Small intestine (tissue), 7 donors: ENCODE data around the gene GNAL. TPM values are rescaled to one million over a fixed set of nuclear protein-coding genes. Genes with fewer than 3 reads are reported as not detected.
"Not testable (repeated sequence)": the region's sequence is repeated elsewhere in the genome, so short reads cannot be mapped to it uniquely, and the experiment has no call there.

ENCODE experiments used
- DNase-seq, 2 donors: peaks; one replicate each; pipeline versions ENCODE4 v3.0.0 to v3.0.0-alpha.2; 2013
- FAIRE-seq: peaks from 2 replicates; lab custom pipeline; 2012; peaks lifted over from hg19 to GRCh38; lab: Jason Lieb, UNC
- H3K27ac ChIP-seq, 3 donors: one replicate each; pipeline ENCODE4 v1.5.1; 2013; ENCODE audit warnings: low read length in 2 of 3, mild to moderate bottlenecking in 2 of 3, control low read depth in 1 of 3, inconsistent platforms in 1 of 3, low read depth in 1 of 3, moderate library complexity in 1 of 3
- H3K27me3 ChIP-seq, 3 donors: one replicate each; pipeline ENCODE4 v1.6.1; 2013; ENCODE audit warnings: low read length in 3 of 3, inconsistent platforms in 1 of 3; ENCODE audit not compliant: control insufficient read depth in 3 of 3, insufficient read depth in 3 of 3
- H3K36me3 ChIP-seq, 3 donors: one replicate each; pipeline ENCODE4 v1.6.1; 2013; ENCODE audit warnings: low read length in 3 of 3, inconsistent platforms in 1 of 3, low read depth in 1 of 3, mild to moderate bottlenecking in 1 of 3, moderate library complexity in 1 of 3; ENCODE audit not compliant: control insufficient read depth in 3 of 3, insufficient read depth in 2 of 3
- H3K4me1 ChIP-seq, 3 donors: one replicate each; pipeline ENCODE4 v1.6.1; 2013; ENCODE audit warnings: low read length in 2 of 3, inconsistent platforms in 1 of 3, low read depth in 1 of 3, mild to moderate bottlenecking in 1 of 3, moderate library complexity in 1 of 3; ENCODE audit not compliant: control insufficient read depth in 3 of 3, insufficient read depth in 2 of 3
- H3K4me3 ChIP-seq, 3 donors: one replicate each; pipeline ENCODE4 v1.5.1; 2013; ENCODE audit warnings: low read length in 3 of 3, control low read depth in 1 of 3, inconsistent platforms in 1 of 3, low read depth in 1 of 3, mild to moderate bottlenecking in 1 of 3, moderate library complexity in 1 of 3
- H3K9me3 ChIP-seq, 2 donors: one replicate each; pipeline ENCODE4 v1.6.1; 2013; ENCODE audit warnings: low read depth in 1 of 2, low read length in 1 of 2; ENCODE audit not compliant: control insufficient read depth in 2 of 2, insufficient read depth in 1 of 2
- WGBS, 3 donors: extraction: QIAGEN DNeasy Blood & Tissue Kit; methylation state at CpG; one replicate each; pipeline ENCODE4 v1.1.7; 2013; 5-methylcytosine and 5-hydroxymethylcytosine counted together
- polyA plus RNA-seq, 4 donors: library from polyadenylated mRNA; stranded (reverse) in 3 of 4; unstranded in 1 of 4; fragments of 200-250 nt in 3 of 4; fragments of 120-200 nt in 1 of 4; gene quantifications; one replicate each; pipeline versions ENCODE4 v1.2.1 to v1.2.3, GENCODE V29; 2013
- donor health status: healthy with polysubstance abuse.
- donor health status: control.
- donor health status: control.
- donor health status: Bipolar disorder and iron deficiency.
- donor health status: healthy.

Gene GNAL
- polyA plus RNA-seq, 4 donors: 0.45 to 6.4 (median 1.4) TPM

DNA sequence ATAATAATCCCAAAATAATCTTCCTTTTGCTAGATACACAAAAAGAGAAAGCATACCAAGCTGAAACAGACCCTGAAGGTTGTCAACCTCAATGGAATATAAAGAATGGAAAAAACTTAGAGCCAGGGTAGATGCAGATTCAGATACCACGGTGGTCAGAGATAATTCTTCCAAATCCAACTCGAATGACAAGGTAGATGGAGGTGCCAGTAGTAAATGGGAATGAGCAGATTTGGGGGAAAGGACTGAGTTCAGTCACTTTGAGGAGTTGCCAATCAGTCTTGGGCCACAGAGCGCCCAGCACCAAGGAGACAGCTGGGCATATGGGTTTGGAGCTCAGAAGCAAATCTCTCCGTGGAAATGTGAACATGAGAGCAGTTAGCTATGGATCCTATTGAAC, 158.7 kb downstream of the GNAL start:
- no peaks in the 10 kb centered on the region for H3K36me3 ChIP-seq
- H3K4me3 ChIP-seq: no peak overlapping the region
- H3K4me1 ChIP-seq: no peaks in the 10 kb centered on the region
- no peaks in the 10 kb centered on the region for H3K9me3 ChIP-seq
- 75 to 87% (median 83%) methylated on average over 4 of the region's 4 CpGs for WGBS, 3 donors
- no peaks in the 10 kb centered on the region for H3K27me3 ChIP-seq
- H3K27ac ChIP-seq: no peak overlapping the region
- DNase-seq (no peak), FAIRE-seq (no peak)

DNA sequence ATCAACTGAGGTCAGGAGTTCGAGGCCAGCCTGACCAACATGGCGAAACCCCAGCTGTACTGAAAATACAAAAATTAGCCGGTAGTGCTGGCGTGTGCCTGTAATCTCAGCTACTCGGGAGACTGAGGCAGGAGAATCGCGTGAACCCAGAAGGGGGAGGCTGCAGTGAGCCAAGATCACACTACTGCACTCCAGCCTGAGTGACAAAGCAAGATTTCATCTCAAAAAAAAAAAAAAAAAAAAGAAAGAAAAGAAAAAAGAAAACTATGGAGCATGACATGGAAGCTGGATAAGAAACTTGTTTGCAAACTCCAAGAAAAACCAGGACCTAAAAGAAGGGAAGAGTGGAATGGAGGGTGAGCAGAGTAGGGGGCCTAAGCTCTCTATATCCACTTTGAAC, 160.2 kb downstream of the GNAL start:
- DNase-seq (no peak), FAIRE-seq (no peak)
- Histone ChIP-seq H3K27me3 (no peaks in the 10 kb centered on the region), H3K4me1 (peaks cover 0 to 7% (median 4%) of the 10 kb centered on the region in 3 donors), H3K4me3 (no peak overlapping the region), H3K9me3 (no peaks in the 10 kb centered on the region), H3K27ac (peak overlapping the region in 1 of 3 donors; percentile 98), H3K36me3 (no peaks in the 10 kb centered on the region)
- WGBS, 3 donors: 82 to 94% (median 91%) methylated on average over 7 of the region's 7 CpGs

DNA sequence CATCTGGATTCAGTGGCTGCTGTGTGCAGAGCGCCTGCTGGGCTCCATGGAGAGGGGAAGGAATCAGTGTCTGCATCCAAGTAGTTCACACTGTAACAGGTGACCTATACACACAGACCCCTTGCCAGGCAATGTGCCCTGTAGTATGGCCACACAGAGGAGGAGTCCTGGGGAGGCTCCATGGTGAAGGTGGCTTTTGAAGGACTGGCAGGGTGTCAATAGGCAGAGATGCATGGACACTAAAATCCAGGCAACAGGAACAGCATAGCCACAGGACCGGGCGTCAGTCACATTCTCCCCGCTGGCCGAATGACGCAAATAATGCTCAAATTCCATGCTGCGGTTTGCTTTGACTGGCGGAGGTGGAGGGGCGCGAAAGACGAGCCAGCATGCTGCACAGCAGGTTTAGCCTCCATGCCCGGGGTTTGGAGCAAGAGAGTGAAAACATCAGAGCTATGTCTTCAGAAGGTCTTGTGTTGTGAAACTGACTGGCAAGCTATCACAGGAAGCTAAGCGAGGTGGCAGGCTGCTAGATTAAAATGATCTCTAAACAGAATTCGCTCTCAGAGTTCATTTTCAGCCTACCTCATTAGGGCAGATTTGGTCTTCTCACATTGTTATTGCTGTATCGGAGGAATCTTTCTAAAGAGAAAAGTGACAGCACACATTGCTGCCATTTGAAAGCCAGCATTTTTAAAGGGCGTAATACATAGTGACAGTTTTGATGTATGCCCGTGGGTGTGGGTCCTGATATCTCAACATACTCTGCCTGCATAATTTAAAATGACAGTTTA, 161.0 kb downstream of the GNAL start:
- FAIRE-seq: no peak
- WGBS, 3 donors: 7 to 16% (median 7%) methylated on average over 17 of the region's 17 CpGs
- peak overlapping the region; percentile 50 to 95 (median 67) for H3K4me3 ChIP-seq

DNA sequence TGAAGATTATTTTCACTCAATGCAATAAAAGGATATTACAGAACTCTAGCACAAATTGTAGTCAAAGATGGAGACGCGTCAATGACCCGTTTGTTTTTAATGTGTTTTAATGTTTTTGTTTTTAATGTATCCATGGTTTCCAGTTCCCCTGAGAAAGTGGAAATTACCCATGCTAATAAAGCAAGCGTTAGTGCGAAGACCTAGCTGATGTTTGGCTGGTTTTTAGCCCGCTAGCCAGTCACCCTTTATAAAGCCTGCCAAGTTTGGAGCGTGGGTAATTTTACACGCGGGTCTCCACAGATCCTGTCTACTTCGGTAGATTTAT, 161.7 kb downstream of the GNAL start:
- FAIRE-seq: no peak
- WGBS, 3 donors: 0 to 1% (median 0%) methylated on average over 10 of the region's 10 CpGs
- Histone ChIP-seq H3K4me3 (peak overlapping the region; percentile 67 to 95 (median 91)), H3K9me3 (no peaks in the 10 kb centered on the region), H3K27ac (peak overlapping the region; percentile 87 to 99 (median 98)), H3K36me3 (peaks cover 0 to 5% (median 0%) of the 10 kb centered on the region in 3 donors), H3K27me3 (no peaks in the 10 kb centered on the region), H3K4me1 (peaks cover 0 to 7% (median 4%) of the 10 kb centered on the region in 3 donors)
- DNase-seq: no peak

More for the DNA sequence above, 161.0 kb downstream of the GNAL start:
- Histone ChIP-seq H3K9me3 (no peaks in the 10 kb centered on the region), H3K27me3 (no peaks in the 10 kb centered on the region), H3K36me3 (peaks cover 0 to 4% (median 0%) of the 10 kb centered on the region in 3 donors), H3K4me1 (peaks cover 0 to 7% (median 4%) of the 10 kb centered on the region in 3 donors), H3K27ac (peak overlapping the region in 2 of 3 donors; percentile 98 to 99)
- peak; percentile 67 to 78 for DNase-seq

DNA sequence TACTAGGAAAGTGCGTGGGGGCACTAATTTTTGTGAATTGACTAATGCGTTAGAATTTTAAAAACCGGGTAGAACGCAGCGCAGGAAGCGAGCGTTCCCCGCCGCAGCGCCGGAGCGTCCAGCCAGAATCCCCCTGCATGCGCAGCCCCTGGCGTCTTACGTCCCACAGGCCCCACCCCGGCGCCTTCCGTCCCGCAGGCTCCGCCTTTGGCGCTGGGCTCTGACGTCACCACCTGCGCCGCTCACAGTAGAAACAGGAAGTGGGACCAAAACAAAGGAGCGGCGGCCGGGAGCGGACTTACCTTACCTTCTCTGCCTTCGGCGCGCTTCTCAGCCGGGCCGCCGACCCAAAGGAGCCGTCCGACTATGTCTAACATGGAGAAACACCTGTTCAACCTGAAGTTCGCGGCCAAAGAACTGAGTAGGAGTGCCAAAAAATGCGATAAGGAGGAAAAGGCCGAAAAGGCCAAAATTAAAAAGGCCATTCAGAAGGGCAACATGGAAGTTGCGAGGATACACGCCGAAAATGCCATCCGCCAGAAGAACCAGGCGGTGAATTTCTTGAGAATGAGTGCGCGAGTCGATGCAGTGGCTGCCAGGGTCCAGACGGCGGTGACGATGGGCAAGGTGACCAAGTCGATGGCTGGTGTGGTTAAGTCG, 162.2 kb downstream of the GNAL start, which contains the start of gene CHMP1B:
TSS of gene CHMP1B (plus strand) at position 268 of the 660 bp plus-strand sequence. CDS start at position 367, 99 bp downstream.
- FAIRE-seq (no peak), DNase-seq (peak; percentile 96 to 99)
- peaks cover 0 to 5% (median 0%) of the 10 kb centered on the region in 3 donors for H3K36me3 ChIP-seq
- H3K9me3 ChIP-seq: no peaks in the 10 kb centered on the region
- peaks cover 0 to 11% (median 8%) of the 10 kb centered on the region in 3 donors for H3K4me1 ChIP-seq
- peak within 1 kb of the TSS; percentile 87 to 99 (median 98) for H3K27ac ChIP-seq
- no peaks in the 10 kb centered on the region for H3K27me3 ChIP-seq
- 0 to 1% (median 0%) methylated on average over 53 of the region's 53 CpGs for WGBS, 3 donors
- H3K4me3 ChIP-seq: peak within 1 kb of the TSS; percentile 67 to 95 (median 91)

DNA sequence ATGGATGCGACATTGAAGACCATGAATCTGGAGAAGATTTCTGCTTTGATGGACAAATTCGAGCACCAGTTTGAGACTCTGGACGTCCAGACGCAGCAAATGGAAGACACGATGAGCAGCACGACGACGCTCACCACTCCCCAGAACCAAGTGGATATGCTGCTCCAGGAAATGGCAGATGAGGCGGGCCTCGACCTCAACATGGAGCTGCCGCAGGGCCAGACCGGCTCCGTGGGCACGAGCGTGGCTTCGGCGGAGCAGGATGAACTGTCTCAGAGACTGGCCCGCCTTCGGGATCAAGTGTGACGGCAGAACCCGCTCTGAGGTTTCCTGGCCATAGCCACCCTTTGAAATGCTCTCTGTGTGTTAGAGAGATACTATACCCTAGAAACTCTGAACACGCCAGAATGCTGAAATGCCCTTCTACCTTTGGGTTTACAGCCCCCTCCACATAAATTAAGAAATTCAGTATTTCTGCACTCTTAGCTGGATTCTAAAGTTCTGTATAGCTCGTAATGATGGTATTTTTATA, 162.8 kb downstream of the GNAL start:
- H3K36me3 ChIP-seq: peaks cover 0 to 5% (median 0%) of the 10 kb centered on the region in 3 donors
- 0 to 1% (median 1%) methylated on average over 23 of the region's 23 CpGs for WGBS, 3 donors
- H3K9me3 ChIP-seq: no peaks in the 10 kb centered on the region
- FAIRE-seq: no peak
- peaks cover 0 to 17% (median 11%) of the 10 kb centered on the region in 3 donors for H3K4me1 ChIP-seq
- H3K27ac ChIP-seq: peak overlapping the region; percentile 87 to 99 (median 98)
- DNase-seq: peak; percentile 53 to 79
- H3K4me3 ChIP-seq: peak overlapping the region; percentile 67 to 95 (median 91)
- no peaks in the 10 kb centered on the region for H3K27me3 ChIP-seq

DNA sequence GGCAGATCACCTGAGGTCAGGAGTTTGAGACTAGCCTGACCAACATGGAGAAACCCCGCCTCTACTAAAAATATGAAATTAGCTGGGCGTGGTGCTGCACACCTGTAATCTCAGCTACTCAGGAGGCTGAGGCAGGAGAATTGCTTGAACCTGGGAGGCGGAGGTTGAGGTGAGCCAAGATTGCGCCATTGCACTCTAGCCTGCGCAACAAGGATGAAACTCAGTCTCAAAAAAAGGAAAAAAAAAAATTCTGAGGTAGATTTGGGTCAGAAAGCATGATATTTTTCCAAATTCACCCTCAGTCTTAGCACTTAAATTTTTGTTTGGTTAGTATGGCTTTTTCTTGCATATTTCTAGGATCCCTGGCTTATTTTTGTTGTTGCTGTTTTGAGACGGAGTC, 165.5 kb downstream of the GNAL start:
- H3K36me3 ChIP-seq, H3K27me3 ChIP-seq, H3K9me3 ChIP-seq, DNase-seq, FAIRE-seq, H3K4me3 ChIP-seq: not testable (repeated sequence)
- Histone ChIP-seq H3K27ac (peak overlapping the region in 1 of 3 donors; percentile 87), H3K4me1 (peaks cover 3 to 19% (median 11%) of the 10 kb centered on the region in 3 donors)
- 71 to 89% (median 83%) methylated on average over 6 of the region's 6 CpGs for WGBS, 3 donors
